Activated CD4-positive, CD25-positive, alpha-beta regulatory T cell (primary cell): ENCODE measurements around the gene NELFB.

Experiments used
- DNase-seq, 4 experiments: peaks; one replicate each; lab custom pipeline; 2025; lab: John Stamatoyannopoulos, UW

NELFB gene

DNA sequence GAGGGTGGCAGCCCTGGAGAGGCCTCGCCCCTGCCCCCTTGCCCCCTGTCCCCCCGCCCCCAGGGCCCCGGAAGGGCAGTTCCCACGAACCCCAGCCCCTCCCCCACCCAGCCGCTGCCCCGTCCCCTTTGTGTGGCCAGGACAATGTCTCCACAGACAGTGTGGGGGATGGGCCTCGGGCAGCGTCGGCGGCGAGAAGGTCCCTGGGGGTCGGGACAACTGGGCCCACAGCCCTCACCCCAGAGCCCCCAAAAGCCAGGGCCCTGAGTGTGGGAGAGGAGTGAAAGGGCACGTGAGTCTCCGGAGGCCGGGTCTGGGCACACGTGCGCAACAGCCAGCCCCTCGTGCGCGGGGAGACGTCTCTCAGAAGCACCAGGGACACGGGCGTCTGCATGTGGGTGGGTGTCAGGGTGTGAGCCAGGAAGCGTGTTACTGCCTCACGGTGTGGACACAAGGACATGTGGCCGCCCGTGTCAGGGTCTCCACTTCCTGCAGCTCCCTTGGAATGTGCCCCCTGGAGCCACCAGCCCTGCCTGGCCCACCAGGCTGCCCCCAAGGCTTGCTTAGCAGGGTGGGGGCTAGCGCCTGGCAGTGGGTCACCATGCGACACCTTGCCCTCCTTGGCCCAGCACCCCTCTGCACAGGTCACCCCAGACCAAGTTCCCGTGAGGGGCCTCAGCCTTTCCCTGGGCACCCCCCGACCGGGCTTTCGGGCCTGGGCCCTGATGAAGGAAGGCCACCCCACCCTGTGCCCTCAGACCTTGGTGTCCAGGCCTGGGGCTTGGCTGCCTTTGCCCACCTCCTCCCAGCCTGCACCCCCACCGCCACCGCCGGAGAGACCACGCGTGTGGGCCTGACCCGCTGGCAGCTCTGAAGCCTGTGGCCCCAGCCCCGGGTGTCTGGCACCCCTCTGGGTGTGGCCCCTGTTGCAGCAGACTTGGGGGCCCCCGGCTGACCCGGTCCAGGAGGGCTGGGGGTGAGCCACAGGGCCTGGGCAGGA lies 59.7 kb downstream of the NELFB start:
- DNase-seq: no peak

DNA sequence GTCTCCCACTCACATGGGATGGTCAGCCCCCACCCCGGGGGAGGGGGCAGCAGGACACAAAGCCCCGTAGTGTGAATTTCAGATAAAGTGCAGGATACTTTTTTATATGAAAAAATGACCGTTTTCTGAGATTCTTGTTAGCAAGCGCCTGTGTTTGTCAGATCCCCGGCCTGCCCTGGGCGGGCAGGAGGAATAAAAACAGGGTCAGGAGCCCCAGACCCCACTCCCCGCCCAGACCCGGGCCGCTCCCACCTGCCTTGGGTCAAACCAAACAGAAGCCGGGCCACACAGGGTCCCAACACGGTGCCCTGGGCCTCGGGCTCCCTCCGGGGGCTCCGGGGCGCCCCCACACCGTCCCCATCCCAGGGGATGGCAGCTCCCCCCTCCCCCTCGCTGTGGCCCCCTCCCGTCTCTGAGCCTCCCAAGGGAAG lies 60.5 kb downstream of the NELFB start:
- no peak for DNase-seq

- no peak for DNase-seq
Observed at GRCh38 chr9:137316012-137316981, 61.2 kb downstream of the NELFB start.

GRCh38 chr9:137317021-137317717 lies 62.0 kb downstream of the NELFB start:
- DNase-seq: no peak

- DNase-seq: no peak
Observed at GRCh38 chr9:137317718-137318511, 62.8 kb downstream of the NELFB start.

DNA sequence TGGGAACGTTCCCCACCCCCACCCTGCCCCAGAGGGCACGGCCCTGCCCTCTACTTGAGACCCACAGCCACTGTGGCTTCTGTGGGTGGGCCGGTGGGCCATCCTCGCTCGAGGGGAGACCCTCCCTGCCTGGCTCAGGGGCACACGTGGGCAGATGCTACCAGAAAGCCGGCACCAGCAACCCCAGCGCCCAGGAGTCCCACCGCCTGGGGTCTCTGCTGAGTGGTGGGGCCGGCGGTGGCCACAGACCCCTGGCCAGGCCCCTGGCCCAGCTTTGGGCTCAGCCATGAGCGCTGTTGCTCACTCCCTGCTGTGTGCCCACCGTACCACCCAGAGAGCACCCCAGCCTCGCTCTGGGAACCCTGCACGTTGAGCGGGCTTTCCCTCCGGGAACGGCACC lies 63.5 kb downstream of the NELFB start:
- no peak for DNase-seq

DNA sequence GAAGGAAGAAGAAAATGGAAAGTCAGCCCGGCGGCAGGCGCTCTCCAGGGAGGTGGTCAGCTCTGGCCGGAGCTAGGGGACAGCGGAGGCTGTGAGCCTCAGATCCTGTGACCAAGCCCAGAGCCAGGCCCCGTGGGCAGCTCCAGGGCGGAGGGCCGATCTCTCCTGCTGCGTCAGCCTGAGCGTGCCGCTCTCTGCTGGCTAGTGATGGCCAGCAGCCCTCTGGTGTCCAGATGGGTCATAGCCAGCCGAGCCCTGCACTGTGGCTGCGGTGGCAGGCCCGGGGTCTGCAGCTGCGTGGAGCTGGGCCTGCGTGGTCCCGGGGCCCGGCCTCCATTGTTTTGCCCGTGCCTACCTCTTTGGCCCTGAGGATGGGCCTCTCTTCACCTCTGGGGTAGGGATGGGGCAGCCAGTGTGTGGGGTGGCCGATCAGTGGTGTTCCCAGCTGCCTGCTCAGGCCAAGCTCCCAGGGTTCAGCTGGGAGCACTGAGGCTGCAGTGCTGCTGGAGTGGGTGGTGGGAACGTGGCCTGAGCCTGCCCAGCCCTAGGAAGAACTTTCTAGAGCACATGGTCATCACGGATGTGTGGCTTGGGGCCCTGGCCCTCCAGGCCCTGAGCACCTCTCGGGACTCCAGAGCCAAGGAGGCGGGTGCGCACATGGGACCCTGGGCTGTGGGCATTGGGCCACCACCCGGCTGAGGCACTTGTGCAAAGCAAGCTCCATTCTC lies 64.0 kb downstream of the NELFB start:
- no peak for DNase-seq

GRCh38 chr9:137319739-137320551 lies 64.8 kb downstream of the NELFB start:
- DNase-seq: no peak

DNA sequence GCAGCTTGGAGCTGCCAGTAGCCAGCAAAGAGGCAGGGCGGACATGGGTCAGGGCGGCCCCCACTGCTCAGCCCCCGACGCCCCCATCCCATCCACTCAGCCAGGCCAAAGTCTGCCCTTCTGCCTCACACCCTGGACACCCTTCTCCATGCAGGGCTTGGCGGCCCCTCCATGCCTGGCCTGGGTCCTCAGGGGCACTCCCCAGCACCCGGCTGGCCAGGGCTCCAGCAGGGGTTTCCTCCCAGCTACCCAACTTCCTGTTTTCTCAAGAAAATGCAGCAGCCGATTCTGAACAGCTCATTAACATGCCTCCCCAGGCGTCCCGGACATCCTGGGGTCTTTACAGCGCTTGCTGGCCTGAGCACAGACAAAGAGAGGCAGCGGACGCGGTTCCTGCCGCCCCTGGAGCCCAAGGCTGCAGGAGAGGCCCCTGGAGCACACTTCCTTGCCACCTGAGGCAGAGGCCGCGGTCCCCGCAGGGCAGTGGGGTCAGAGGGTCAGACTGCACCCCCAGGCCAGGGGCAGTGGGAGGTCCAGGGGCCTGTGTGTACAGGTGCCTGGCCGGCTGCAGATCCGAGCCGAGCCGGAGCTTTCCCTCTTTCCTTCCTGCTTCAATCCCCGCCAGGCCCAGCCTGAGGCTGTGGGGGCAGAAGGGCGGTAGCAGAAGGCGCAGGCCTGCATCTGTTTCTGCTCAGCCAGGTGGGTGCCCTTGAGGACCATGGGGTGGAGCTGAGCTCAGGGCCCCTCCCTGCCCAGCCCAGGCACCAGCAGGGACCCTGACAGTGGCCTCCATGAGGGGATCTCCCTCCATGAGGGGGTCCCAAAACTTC lies 65.6 kb downstream of the NELFB start:
- DNase-seq: no peak

DNA sequence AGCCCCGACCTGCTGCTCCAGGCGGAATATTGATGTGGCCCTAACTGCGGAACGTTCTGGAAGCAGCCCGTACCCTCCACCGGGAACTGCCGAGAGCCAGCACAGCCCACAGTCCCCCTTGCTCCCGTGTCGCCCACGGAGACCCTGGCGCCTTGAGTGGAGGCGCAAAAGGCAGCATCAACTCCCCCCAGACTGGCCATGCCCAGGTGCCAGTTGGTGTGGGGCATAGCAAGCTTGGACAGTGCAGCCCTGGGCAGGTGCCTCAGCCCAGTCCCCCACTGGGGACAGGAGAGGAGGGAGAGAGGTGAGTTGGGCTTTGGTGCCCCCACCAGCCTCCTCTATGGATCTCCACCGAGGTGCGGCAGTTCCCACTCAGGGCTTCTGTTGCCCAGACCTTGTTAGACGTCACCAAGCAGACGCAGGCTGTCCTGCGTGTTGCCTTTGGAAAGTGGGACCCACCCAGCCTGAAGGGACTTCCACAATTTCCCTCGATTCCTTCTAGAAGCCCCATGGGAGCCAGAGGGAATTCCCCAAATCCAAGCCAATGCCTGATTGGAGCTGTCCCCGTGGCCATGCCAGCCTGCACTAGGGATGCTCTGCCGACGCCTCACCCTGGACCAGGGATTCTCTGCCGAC lies 66.7 kb downstream of the NELFB start:
- no peak for DNase-seq
